GM15510 (cell line): ENCODE results near the gene MYO1B.

Experiments used
- POLR2A ChIP-seq: IDR thresholded peaks from 3 replicates; pipeline ENCODE4 v1.6.1; 2011; ENCODE audit warnings: borderline replicate concordance; ENCODE audit not compliant: insufficient read length; ENCODE audit errors: extremely low read depth

MYO1B gene

GRCh38 chr2:191295088-191295487, 49.9 kb downstream of the MYO1B start:
- TF ChIP-seq POLR2A = no peak

- TF ChIP-seq POLR2A = no peak
Measured at GRCh38 chr2:191296083-191297006, 51.1 kb downstream of the MYO1B start.

GRCh38 chr2:191297033-191297432, 51.8 kb downstream of the MYO1B start:
- TF ChIP-seq POLR2A = no peak

GRCh38 chr2:191298306-191298705, 53.1 kb downstream of the MYO1B start:
- TF ChIP-seq POLR2A = no peak

- TF ChIP-seq POLR2A = no peak
Measured at GRCh38 chr2:191299010-191299409, 53.8 kb downstream of the MYO1B start.

- TF ChIP-seq POLR2A = no peak
Measured at GRCh38 chr2:191299866-191300265, 54.7 kb downstream of the MYO1B start.

- no peak for TF ChIP-seq POLR2A
Measured at GRCh38 chr2:191301971-191302370, 56.8 kb downstream of the MYO1B start.

GRCh38 chr2:191302459-191303139, 57.4 kb downstream of the MYO1B start:
- no peak for TF ChIP-seq POLR2A

- TF ChIP-seq POLR2A = no peak
Measured at GRCh38 chr2:191303140-191304005, 58.2 kb downstream of the MYO1B start.

- TF ChIP-seq POLR2A = no peak
Measured at GRCh38 chr2:191304939-191305875, 60.0 kb downstream of the MYO1B start.

- TF ChIP-seq POLR2A = no peak
Measured at GRCh38 chr2:191308026-191308425, 62.8 kb downstream of the MYO1B start.

- no peak for TF ChIP-seq POLR2A
Measured at GRCh38 chr2:191311156-191311555, 66.0 kb downstream of the MYO1B start.

GRCh38 chr2:191311627-191312026, 66.4 kb downstream of the MYO1B start:
- TF ChIP-seq POLR2A = no peak

GRCh38 chr2:191312163-191312562, 67.0 kb downstream of the MYO1B start:
- TF ChIP-seq POLR2A = no peak
